ENCODE data around the gene COMTD1.

DNA sequence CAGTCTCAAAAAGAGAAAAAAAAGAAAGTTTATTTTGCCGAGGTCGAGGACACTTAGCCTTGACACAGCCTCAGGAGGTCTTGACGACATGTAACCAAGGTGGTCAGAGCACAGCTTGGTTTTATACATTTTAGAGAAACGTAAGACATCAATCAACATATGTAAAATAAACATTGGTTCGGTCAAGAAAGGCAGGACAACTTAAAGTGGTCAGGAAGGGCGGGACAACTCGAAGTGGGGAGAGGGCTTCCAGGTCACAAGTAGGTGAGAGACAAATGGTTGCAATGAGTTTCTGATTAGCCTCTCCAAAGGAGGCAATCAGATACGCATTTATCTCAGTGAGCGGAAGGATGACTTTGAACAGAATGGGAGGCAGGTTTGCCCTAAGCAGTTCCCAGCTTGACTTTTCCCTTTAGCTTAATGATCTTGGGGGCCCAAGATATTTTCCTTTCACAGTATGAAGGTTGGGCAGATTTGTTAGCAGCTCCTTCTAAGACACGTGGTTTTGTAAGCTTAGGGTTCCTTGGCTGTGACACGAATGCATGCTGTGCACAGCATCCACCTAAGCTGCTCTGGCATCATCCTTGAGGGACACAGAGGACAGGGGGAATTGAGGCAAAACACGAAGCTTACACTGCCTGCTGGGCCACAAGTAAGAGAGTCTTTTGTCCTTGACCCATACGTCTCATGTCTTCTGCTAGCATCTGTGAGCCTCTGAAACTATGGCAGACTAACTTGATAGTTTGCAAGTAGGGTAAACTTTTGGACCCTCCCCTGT lies 28.5 kb downstream of the COMTD1 start:
- TF ChIP-seq, protein P1, sequence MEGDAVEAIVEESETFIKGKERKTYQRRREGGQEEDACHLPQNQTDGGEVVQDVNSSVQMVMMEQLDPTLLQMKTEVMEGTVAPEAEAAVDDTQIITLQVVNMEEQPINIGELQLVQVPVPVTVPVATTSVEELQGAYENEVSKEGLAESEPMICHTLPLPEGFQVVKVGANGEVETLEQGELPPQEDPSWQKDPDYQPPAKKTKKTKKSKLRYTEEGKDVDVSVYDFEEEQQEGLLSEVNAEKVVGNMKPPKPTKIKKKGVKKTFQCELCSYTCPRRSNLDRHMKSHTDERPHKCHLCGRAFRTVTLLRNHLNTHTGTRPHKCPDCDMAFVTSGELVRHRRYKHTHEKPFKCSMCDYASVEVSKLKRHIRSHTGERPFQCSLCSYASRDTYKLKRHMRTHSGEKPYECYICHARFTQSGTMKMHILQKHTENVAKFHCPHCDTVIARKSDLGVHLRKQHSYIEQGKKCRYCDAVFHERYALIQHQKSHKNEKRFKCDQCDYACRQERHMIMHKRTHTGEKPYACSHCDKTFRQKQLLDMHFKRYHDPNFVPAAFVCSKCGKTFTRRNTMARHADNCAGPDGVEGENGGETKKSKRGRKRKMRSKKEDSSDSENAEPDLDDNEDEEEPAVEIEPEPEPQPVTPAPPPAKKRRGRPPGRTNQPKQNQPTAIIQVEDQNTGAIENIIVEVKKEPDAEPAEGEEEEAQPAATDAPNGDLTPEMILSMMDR (IDR thresholded peaks at IDR 0.05; ENCODE audit: insufficient read depth, low read length) = no peak
- TF ChIP-seq POLR2AphosphoS5 (IDR thresholded peaks at IDR 0.05; ENCODE audit: low read depth) (no peak), GABPA (IDR thresholded peaks at IDR 0.05; ENCODE audit: low read depth) (no peak)
- TF ChIP-seq, protein P2, sequence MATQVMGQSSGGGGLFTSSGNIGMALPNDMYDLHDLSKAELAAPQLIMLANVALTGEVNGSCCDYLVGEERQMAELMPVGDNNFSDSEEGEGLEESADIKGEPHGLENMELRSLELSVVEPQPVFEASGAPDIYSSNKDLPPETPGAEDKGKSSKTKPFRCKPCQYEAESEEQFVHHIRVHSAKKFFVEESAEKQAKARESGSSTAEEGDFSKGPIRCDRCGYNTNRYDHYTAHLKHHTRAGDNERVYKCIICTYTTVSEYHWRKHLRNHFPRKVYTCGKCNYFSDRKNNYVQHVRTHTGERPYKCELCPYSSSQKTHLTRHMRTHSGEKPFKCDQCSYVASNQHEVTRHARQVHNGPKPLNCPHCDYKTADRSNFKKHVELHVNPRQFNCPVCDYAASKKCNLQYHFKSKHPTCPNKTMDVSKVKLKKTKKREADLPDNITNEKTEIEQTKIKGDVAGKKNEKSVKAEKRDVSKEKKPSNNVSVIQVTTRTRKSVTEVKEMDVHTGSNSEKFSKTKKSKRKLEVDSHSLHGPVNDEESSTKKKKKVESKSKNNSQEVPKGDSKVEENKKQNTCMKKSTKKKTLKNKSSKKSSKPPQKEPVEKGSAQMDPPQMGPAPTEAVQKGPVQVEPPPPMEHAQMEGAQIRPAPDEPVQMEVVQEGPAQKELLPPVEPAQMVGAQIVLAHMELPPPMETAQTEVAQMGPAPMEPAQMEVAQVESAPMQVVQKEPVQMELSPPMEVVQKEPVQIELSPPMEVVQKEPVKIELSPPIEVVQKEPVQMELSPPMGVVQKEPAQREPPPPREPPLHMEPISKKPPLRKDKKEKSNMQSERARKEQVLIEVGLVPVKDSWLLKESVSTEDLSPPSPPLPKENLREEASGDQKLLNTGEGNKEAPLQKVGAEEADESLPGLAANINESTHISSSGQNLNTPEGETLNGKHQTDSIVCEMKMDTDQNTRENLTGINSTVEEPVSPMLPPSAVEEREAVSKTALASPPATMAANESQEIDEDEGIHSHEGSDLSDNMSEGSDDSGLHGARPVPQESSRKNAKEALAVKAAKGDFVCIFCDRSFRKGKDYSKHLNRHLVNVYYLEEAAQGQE (IDR thresholded peaks at IDR 0.05; ENCODE audit: insufficient replicate concordance, low read depth) = no peak

All from HL-60 (cell line).